SIG-M5 treated with dmso at 0.1 percent for 504 hours (cell line): ENCODE results near the gene KCNJ12.
"Not testable (repeated sequence)": the region's sequence is repeated elsewhere in the genome, so short reads cannot be mapped to it uniquely, and the experiment has no call there.

Experiments
- DNase-seq: peaks from one replicate; lab custom pipeline; 2025; ENCODE audit not compliant: unreplicated experiment; lab: John Stamatoyannopoulos, UW

The KCNJ12 gene

GRCh38 chr17:21405904-21406400 lies 29.8 kb downstream of the KCNJ12 start:
- DNase-seq, result not testable (repeated sequence)

GRCh38 chr17:21406616-21407404 lies 30.7 kb downstream of the KCNJ12 start:
- not testable (repeated sequence) for DNase-seq

- not testable (repeated sequence) for DNase-seq
Observed at GRCh38 chr17:21407752-21408151, 31.6 kb downstream of the KCNJ12 start.

- not testable (repeated sequence) for DNase-seq
Observed at GRCh38 chr17:21408224-21408623, 32.1 kb downstream of the KCNJ12 start.

GRCh38 chr17:21408766-21409300 lies 32.7 kb downstream of the KCNJ12 start:
- not testable (repeated sequence) for DNase-seq

GRCh38 chr17:21409388-21409787 lies 33.2 kb downstream of the KCNJ12 start:
- DNase-seq, result not testable (repeated sequence)

GRCh38 chr17:21409971-21410370 lies 33.8 kb downstream of the KCNJ12 start:
- DNase-seq, result not testable (repeated sequence)

GRCh38 chr17:21410371-21410770 lies 34.2 kb downstream of the KCNJ12 start:
- not testable (repeated sequence) for DNase-seq

- not testable (repeated sequence) for DNase-seq
Observed at GRCh38 chr17:21410906-21411678, 34.9 kb downstream of the KCNJ12 start.

GRCh38 chr17:21411679-21412205 lies 35.6 kb downstream of the KCNJ12 start:
- DNase-seq, result not testable (repeated sequence)

- not testable (repeated sequence) for DNase-seq
Observed at GRCh38 chr17:21412207-21412681, 36.1 kb downstream of the KCNJ12 start.

- DNase-seq, result not testable (repeated sequence)
Observed at GRCh38 chr17:21413570-21414279, 37.6 kb downstream of the KCNJ12 start.

- not testable (repeated sequence) for DNase-seq
Observed at GRCh38 chr17:21414616-21415015, 38.5 kb downstream of the KCNJ12 start.

- not testable (repeated sequence) for DNase-seq
Observed at GRCh38 chr17:21415166-21415990, 39.2 kb downstream of the KCNJ12 start.

- not testable (repeated sequence) for DNase-seq
Observed at GRCh38 chr17:21416471-21416981, 40.4 kb downstream of the KCNJ12 start.

- not testable (repeated sequence) for DNase-seq
Observed at GRCh38 chr17:21417349-21417748, 41.2 kb downstream of the KCNJ12 start.

- no peak for DNase-seq
Observed at GRCh38 chr17:21417921-21418320, 41.8 kb downstream of the KCNJ12 start.

GRCh38 chr17:21418446-21419298 lies 42.5 kb downstream of the KCNJ12 start:
- no peak for DNase-seq
